Thoracic aorta (tissue), 2 donors: ENCODE measurements around the gene SLC43A3. TPM values are rescaled to one million over a fixed set of nuclear protein-coding genes. Genes with fewer than 3 reads are reported as not detected.

Source experiments
- ATAC-seq: fragments of 150-250 bp; one replicate; pipeline ENCODE4 v1.8.0; 2017; ENCODE audit warnings: low read depth; ENCODE audit not compliant: insufficient number of reproducible peaks, low FRiP score
- DNase-seq: peaks from one replicate; pipeline ENCODE4 v3.0.0-alpha.2; 2020; ENCODE audit warnings: low spot score
- H3K27ac ChIP-seq, 2 donors: fragments of 200-600 bp; sonication (generic); 1 replicate in 1 of 2; 2 replicates in 1 of 2; pipeline ENCODE4 v1.5.1; 2016; ENCODE audit warnings: mild to moderate bottlenecking in 2 of 2, moderate library complexity in 2 of 2
- H3K27me3 ChIP-seq: fragments of 200-600 bp; sonication (generic); replicated peaks from 2 replicates; pipeline ENCODE4 v1.6.0; 2016; ENCODE audit warnings: mild to moderate bottlenecking; ENCODE audit not compliant: insufficient read depth
- H3K36me3 ChIP-seq: fragments of 200-600 bp; sonication (generic); one replicate; pipeline ENCODE4 v1.5.1; 2016
- H3K4me1 ChIP-seq, 2 donors: fragments of 200-600 bp; sonication (generic); 1 replicate in 1 of 2; 2 replicates in 1 of 2; pipeline versions ENCODE4 v1.5.1 to v1.6.0; 2016; ENCODE audit warnings: low read depth in 2 of 2, mild to moderate bottlenecking in 1 of 2; ENCODE audit not compliant: control insufficient read depth in 1 of 2
- H3K4me3 ChIP-seq: fragments of 200-600 bp; sonication (generic); 2 replicates; pipeline ENCODE4 v1.5.1; 2016; ENCODE audit warnings: mild to moderate bottlenecking
- H3K9me3 ChIP-seq: fragments of 200-600 bp; sonication (generic); 2 replicates; pipeline ENCODE4 v1.5.1; 2016
- CTCF ChIP-seq: fragments of 200-600 bp; sonication (generic); IDR thresholded peaks from one replicate; pipeline ENCODE4 v1.5.1; 2019; ENCODE audit warnings: antibody characterized with exemption
- total RNA-seq, 2 donors: library from RNA; depleted of rRNA; stranded (reverse); fragments of >200 nt; gene quantifications; one replicate each; pipeline versions ENCODE4 v1.1.0 to v1.2.3, GENCODE V29; 2016

The SLC43A3 gene
- total RNA-seq, 2 donors from 2014 or later: 76.0 to 92.3 TPM

- H3K27me3 ChIP-seq: no peaks in the 10 kb centered on the region
- no peak within 1 kb of the TSS for H3K4me3 ChIP-seq
- no peak within 1 kb of the TSS for H3K27ac ChIP-seq
- DNase-seq (no peak), ATAC-seq (no peak)
- no peaks in the 10 kb centered on the region for H3K36me3 ChIP-seq
- H3K9me3 ChIP-seq: no peaks in the 10 kb centered on the region
- no peak for TF ChIP-seq CTCF
- no peaks in the 10 kb centered on the region for H3K4me1 ChIP-seq
Observed at GRCh38 chr11:57390535-57390934, 36.4 kb downstream of the SLC43A3 start, which contains the start of gene PRG2. Gene PRG2, minus strand, starts transcription at chr11:57390650. Its CDS starts 706 bp downstream, at chr11:57389944.

- TF ChIP-seq CTCF: no peak
- ATAC-seq (no peak), DNase-seq (no peak)
Observed at GRCh38 chr11:57387289-57388030, 39.5 kb downstream of the SLC43A3 start.

GRCh38 chr11:57386178-57386940 is 40.6 kb downstream of the SLC43A3 start:
- Histone ChIP-seq H3K4me1 (no peaks in the 10 kb centered on the region), H3K27me3 (no peaks in the 10 kb centered on the region), H3K9me3 (no peaks in the 10 kb centered on the region), H3K36me3 (no peaks in the 10 kb centered on the region), H3K4me3 (no peak overlapping the region), H3K27ac (no peak overlapping the region)
- DNase-seq: no peak
- TF ChIP-seq CTCF: no peak
- no peak for ATAC-seq

More at GRCh38 chr11:57387289-57388030, 39.5 kb downstream of the SLC43A3 start:
- Histone ChIP-seq H3K4me3 (no peak overlapping the region), H3K27me3 (no peaks in the 10 kb centered on the region), H3K4me1 (no peaks in the 10 kb centered on the region), H3K36me3 (no peaks in the 10 kb centered on the region), H3K9me3 (no peaks in the 10 kb centered on the region), H3K27ac (no peak overlapping the region)

GRCh38 chr11:57380975-57381374 is 45.9 kb downstream of the SLC43A3 start, which contains the start of gene PRG3:
Gene PRG3, minus strand, starts transcription at chr11:57381150. Its CDS starts 442 bp downstream, at chr11:57380708.
- H3K9me3 ChIP-seq: no peaks in the 10 kb centered on the region
- H3K36me3 ChIP-seq: no peaks in the 10 kb centered on the region
- H3K27me3 ChIP-seq: no peaks in the 10 kb centered on the region
- no peak within 1 kb of the TSS for H3K4me3 ChIP-seq
- ATAC-seq (no peak), DNase-seq (no peak)
- H3K27ac ChIP-seq: no peak within 1 kb of the TSS
- no peak for TF ChIP-seq CTCF
- no peaks in the 10 kb centered on the region for H3K4me1 ChIP-seq

GRCh38 chr11:57379732-57380131 is 47.2 kb downstream of the SLC43A3 start:
- Histone ChIP-seq H3K36me3 (no peaks in the 10 kb centered on the region), H3K9me3 (no peaks in the 10 kb centered on the region), H3K4me3 (no peak overlapping the region), H3K27ac (no peak overlapping the region), H3K4me1 (no peaks in the 10 kb centered on the region), H3K27me3 (no peaks in the 10 kb centered on the region)
- no peak for TF ChIP-seq CTCF
- no peak for DNase-seq
- no peak for ATAC-seq
